GM12873 (cell line): ENCODE data around the gene NUP153.

Experiments
- CTCF ChIP-seq: IDR thresholded peaks from 2 replicates; pipeline ENCODE4 v1.5.1; 2012; ENCODE audit warnings: low read depth, mild to moderate bottlenecking, moderate library complexity, low read length, control low read depth; ENCODE audit not compliant: insufficient read depth; ENCODE audit errors: missing control alignments

NUP153 gene

DNA sequence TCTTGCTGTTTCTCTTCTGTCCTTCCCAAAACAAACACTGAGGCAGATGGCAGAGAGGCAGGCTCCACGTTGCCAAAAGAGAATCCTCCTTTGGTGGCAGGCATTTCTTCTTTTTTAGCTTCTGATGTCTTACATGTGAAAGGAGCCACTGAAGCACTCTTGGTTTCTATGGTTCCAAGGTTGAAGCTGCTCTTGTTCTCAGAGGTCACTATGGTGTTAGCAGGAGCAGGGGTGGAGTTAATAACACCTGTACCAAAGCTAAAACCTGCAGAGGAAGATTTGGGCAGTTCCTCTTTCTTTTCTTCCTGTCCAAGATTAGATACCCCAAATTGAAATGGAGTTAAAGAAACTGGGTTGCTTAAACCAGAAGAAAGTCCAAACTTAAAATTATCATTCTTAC is 77.9 kb downstream of the NUP153 start:
- no peak for TF ChIP-seq CTCF

DNA sequence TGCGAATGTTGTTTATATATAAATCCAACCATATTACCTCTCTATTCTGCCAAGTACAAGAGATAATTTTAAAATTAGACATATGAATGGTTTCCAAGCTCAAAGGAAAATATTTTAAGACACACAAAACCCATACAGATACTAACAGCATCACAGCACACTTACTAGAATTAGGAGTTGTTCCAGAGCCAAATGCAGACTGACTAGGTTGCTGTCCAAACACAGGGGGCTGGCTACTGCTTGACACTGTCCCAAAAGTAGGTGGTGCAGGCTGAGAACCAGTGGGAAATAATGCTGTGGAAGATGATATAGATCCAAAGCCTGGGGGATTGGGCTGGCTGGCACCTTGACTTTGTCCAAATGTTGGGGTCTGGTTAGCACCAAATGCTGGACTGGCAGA is 82.3 kb downstream of the NUP153 start:
- no peak for TF ChIP-seq CTCF

- peak; percentile 9 for TF ChIP-seq CTCF
Measured at GRCh38 chr6:17622144-17622543, 84.6 kb downstream of the NUP153 start.

GRCh38 chr6:17621003-17621402 is 85.7 kb downstream of the NUP153 start:
- TF ChIP-seq CTCF, result no peak

DNA sequence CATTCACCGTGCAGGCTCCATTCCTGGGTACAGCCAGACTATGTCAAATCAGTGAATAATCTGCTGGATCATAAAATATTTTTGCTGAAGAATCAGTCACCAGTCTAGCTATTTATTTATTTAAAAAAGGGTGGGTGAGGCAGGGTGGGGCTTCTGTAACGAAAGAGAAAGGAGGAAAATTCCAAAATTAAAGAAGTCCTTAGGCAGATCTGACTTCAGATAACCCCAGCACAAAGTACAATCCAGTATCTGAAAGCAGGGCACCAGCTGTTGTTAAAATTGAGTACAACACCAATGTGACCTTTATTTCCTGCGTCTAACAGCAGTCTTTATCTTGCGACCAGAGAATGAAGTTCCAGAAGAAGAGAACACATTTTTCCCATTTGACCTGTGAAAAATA is 90.9 kb downstream of the NUP153 start:
- no peak for TF ChIP-seq CTCF

DNA sequence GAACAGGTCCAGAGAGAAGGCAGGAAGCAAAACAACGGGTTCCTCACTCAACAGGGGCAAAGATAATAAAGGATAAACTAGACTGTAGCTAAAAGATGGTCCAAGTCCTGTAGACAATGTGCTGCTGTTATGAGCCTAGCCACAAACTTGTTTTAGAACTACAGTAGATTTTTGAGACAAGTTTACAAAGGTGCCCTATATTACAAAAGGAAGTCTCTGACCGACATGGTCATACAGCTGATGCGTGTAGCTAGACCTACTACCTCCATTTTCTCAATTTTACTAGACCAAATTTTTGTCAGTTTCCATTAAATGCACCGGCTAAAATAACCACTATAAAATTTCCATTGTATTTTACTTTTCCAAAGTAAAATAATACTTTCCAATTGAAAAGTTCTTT is 94.7 kb downstream of the NUP153 start:
- TF ChIP-seq CTCF, result no peak

DNA sequence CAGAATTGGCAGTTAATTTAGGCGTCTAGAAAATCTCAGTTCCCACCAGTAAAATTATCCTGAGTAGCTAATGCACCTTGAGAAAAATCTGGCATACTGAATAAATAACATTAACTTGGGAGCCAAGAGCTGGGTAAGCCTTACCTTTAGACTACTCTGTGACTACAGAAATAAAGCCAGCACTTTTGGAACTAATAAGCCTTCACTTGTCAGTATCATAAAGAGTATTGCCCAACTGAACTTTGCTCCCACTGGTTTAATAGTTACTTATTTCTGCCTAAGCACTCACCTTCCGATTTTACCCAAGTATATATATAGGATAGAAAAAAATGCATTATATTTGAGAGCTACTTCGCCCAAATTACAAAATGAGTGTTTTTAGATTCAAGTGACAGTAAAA is 95.9 kb downstream of the NUP153 start:
- no peak for TF ChIP-seq CTCF

DNA sequence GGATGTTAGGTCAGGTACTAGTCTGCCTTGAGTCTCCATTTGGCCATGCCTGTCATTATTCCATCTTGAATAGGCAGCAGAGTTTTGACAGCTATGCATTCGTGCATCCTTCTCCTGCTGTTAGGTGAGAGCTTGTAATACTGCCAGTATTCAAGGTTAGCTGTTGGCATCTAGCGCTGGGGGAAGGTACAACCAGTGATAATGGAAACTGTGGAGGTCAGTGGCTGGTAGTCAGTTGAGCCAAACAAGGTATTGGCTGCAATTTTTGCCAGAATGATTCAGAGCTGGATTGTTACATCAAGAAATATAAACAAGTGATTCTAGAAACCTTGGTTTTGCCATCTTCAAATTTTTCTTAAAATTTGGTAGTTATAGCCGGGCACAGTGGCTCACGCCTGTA is 100.1 kb downstream of the NUP153 start:
- TF ChIP-seq CTCF, result no peak
